ENCODE data around the gene RPL18. TPM values are rescaled to one million over a fixed set of nuclear protein-coding genes. Genes with fewer than 3 reads are reported as not detected.

The RPL18 gene
- total and polyA plus RNA-seq, 9 of the 15 experiments (the other 6 are each of a cell fraction or from before 2014, with no cell fraction given), result 312 to 2,635 (median 1,653) TPM

GRCh38 chr19:48618916-48619691 is at the start of gene RPL18, which contains the start of gene SPHK2 (continued):
- peak in 1 of 2 experiments; percentile 85; a peak in 1 of 4 replicates for TF ChIP-seq SIN3A (IDR thresholded peaks at IDR 0.05; ENCODE audit: borderline replicate concordance in 2 of 2, control insufficient read depth in 1 of 2, low read depth in 2 of 2, low read length in 2 of 2)
- TF ChIP-seq GTF2A2 (tag; IDR thresholded peaks at IDR 0.05), result peak; percentile 75
- TF ChIP-seq NR1H2 (CRISPR knock-in tag; IDR thresholded peaks at IDR 0.05), result no peak
- no peak for TF ChIP-seq ARID2 (IDR thresholded peaks at IDR 0.05)
- TF ChIP-seq TAL1 (IDR thresholded peaks at IDR 0.05), result no peak; the same call in 1 of the 2 replicates
- no peak for TF ChIP-seq ZNF436 (CRISPR knock-in tag; IDR thresholded peaks at IDR 0.05)
- TF ChIP-seq MLX (CRISPR knock-in tag; conservative IDR thresholded peaks at IDR 0.05), result no peak
- peak; percentile 97 for TF ChIP-seq NBN (IDR thresholded peaks at IDR 0.05; ENCODE audit: low read depth)
- TF ChIP-seq CHD2 (IDR thresholded peaks at IDR 0.05; ENCODE audit: low read depth, low read length), result peak; percentile 35; the same call in 1 of the 2 replicates
- peak; percentile 49; the same call in 1 of the 2 replicates for TF ChIP-seq FOXP1 (CRISPR knock-in tag; IDR thresholded peaks at IDR 0.05)
- no peak; the same call in 1 of the 2 replicates for TF ChIP-seq FOXJ2 (tag; IDR thresholded peaks at IDR 0.05)
- TF ChIP-seq ZNF785 (CRISPR knock-in tag; IDR thresholded peaks at IDR 0.05), result no peak
- TF ChIP-seq HMGN3 (IDR thresholded peaks at IDR 0.05; ENCODE audit: borderline replicate concordance, extremely low read depth, insufficient read length, low read depth, low read length), result peak; percentile 87
- TF ChIP-seq FOSL1 (tag; conservative IDR thresholded peaks at IDR 0.05), result peak; percentile 65
- peak; percentile 80 for TF ChIP-seq RNF2 (IDR thresholded peaks at IDR 0.05)
- no peak for TF ChIP-seq ZNF449 (CRISPR knock-in tag; IDR thresholded peaks at IDR 0.05)
- no peak for TF ChIP-seq DLX4 (CRISPR knock-in tag; IDR thresholded peaks at IDR 0.05)

All from K562 (cell line).